Renal cortical epithelial cell (primary cell): Measurements from ENCODE around the gene PGC. TPM values are rescaled to one million over a fixed set of nuclear protein-coding genes. Genes with fewer than 3 reads are reported as not detected.
A peak's percentile ranks its signal among the peaks of the same experiment; 100 is the strongest.

Source experiments
- DNase-seq: peaks from one replicate; pipeline ENCODE4 v3.0.0-alpha.2; 2011; ENCODE audit warnings: low read depth
- total RNA-seq: library from RNA; depleted of rRNA; stranded (reverse); fragments of >200 nt; gene quantifications from 2 replicates; pipeline ENCODE4 v1.2.3, GENCODE V29; 2014

PGC gene
- total RNA-seq, 1 donor from 2014 or later: not detected

DNA sequence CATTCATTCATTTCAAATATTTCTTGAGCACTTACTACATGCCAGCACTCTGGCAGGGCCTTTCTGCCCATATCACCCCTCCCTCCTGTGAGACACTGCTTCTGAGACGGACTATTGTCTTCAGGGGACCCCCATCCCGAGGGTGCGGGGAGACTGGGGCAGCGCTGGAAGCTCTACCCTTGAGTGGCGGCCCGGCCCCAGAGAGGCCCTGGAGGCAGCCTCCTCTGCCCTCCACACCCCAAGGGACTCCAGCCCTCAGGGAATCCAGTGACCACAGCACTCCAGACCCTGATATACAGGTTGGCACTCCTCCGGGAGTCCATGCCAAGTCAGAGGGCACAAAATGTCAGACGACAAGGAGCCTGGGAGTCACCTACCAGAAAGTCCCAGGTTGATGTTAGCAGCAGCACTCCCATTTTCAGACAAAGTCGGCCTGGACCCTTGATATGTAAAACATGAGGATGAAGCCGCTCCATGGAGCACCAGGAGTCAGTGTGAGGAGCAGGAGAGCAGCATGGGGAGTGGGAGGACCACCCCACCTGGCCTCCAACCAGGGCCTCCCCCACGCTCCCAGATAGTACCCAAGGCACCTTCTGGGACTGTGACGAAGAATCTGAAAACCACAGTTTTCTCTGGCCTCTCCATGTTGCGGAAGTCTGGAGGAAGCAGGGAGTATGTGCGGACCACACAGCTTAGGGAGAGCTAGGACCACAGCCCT lies 32.5 kb downstream of the PGC start:
- no peak for DNase-seq

DNA sequence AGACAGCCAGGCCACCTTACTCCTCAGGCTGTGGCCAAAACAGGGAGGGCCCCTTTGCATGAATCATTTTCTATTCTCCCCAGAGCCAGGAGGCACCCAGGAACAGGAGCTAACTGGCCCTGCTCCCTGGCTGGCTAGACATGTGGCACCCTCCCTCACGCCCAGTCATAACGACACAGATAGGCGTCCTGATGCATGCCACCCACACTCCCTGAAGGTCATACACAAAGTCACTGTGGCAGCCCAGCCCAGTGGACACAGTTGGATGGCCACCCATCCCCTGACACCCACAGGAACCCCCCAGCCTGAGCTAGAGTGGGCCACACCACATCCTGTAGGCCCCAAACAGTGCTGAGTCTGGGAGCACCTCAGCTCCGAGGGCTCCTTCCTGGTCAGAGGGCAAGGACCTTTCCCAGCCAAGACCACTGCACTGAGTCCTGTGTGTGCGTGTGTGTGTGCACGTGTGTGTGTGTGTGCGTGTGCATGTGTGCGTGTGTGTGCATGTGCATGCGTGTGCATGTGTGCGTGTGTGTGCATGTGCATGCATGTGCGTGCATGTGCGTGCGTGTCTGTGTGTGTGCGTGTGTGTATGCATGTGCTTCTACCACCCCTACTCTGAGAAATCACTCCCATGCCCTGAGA lies 33.4 kb downstream of the PGC start:
- peak; percentile 67 for DNase-seq

DNA sequence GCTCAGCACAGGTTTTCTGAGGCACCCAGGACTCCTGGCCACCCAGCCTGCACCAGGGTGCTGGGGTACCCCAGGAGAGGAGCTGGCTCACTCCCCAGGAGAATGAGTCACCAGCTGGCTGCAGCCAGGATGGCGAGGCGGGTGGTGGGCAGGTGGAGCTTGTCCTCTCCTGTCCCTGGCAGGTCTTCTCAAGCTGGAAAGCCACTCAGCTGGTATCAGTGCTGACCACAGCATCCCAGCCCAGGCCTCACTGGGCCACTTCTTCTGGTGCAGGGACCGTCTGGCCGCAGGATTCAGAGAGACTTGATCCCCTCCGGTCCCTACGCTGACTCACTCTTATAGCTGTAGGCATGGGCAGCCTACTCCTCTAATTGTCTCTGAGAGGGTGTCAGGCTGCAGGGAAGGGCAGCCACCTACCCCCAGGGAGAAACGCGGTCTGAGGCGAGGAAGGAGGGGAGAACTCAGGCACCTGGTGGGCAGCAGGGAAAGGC lies 34.0 kb downstream of the PGC start:
- DNase-seq: peak; percentile 77

DNA sequence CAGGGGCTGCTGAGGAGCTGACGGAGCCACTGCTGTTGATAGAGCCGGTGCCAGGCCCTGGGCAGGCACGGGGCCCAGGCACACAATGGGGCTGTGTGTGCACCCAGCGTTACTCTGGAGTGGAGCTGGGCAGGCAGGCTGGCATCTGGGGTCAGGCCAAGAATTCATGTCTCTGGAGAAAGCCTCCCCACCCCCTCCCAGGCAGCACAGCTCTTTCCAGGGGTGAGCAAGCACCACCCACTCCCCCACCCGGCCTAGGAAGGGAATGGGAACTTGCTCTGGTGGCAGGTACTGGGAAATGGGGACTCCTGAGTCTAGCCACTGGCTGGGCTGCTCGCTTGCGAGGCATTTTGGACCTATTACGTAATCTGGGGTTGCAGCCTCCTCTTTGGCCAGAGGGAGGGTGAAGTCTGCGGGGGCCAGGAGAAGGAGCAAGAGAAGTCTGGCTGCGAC lies 34.5 kb downstream of the PGC start:
- peak; percentile 84 for DNase-seq

- no peak for DNase-seq
Observed at GRCh38 chr6:41711323-41712038, 35.7 kb downstream of the PGC start.

DNA sequence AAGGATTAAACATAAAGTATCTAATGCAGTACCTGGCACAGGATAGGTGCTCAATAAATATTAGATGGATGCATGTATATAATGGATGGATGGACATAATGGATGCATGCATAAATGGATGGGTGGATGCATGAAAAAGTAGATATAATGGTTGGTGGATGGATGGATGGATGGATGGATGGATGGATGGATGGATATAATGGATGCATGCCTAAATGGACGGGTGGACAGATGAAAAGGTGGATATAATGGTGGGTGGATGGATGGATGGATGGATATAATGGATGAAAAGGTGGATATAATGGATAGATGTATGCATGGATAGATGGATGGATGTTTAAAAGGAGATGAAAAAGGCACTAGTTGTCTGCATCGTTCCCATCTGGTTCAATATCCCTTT lies 37.8 kb downstream of the PGC start:
- DNase-seq: no peak

DNA sequence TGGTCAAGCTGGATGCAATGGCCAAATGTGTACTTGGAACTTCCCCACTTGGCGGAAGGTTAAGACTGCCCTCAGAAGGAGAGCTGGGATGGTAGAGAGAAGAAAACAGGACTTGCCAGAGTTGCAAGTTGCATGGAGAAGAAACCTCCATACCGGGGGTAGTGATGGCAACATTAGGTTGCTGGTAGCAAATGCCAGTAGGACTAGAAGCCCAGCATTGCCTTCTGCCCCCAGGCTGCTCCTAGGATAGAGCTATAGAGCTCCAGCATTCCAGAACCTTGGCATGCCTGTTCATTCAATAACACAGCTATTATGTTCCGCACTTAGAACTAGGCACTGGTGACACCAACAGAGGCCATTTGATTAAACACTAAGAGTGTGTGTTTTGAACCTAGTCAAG lies 38.3 kb downstream of the PGC start:
- no peak for DNase-seq

DNA sequence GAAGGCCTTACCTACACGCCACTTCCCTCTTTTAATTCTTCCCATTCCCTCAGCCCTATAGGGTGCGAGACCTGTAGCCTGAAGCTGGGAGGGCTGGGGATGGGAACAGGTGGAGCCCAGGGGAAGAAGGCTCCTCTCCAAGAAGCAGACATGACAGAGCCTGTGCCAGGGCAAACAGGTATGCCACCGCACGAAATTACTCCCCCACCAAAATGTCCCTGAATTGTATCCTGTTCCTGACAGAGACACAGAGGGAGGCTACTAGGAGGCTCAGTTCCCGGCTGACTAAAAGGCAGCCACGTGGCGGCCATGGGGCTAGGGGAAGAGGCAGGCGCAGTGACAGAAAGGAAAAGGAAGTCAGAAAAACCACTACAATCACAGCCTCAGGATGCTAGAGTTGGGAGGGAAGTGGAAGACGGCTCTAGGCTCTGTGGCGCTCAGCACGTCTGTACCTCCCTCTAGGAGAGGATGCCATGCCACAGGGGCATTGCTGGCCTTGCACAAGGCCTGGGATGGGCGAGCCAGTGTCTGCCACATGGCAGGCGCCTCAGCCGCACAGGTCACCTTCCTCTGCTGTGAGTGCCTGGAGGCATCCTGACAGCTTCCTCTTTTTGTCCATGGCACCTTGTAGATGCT lies 39.5 kb downstream of the PGC start:
- DNase-seq: no peak

DNA sequence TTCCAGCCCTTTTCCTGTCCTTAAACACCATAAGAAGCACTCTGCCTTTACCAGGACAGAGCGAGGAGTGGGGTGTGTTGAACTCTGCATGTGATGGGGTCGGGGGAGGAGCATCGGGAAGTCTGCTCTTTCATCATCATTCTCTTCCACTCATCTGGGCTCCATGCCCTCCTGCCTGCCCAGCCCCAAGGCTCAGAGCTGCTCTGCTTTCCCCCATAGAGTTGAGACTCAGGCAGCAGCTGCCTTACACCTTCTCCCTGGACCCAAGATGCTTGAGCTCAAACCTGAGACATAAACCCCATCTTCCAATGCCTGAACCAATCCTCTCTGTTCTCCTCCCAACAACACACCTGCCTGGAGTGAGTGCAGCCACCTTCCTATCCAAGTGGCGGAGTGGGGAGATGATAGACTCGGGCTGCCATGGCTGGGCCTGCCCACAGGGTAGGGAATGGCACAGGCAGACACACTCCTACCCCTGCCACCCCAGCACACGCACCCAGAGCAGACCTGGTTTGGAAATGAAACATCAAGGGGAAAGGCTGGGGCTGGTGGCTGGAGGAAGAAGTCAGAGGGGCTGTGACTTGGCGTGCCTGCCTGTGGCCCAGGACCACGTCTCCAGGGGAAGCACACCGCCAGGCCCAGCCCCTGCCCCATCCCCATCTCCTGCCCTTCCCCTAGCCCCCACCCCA lies 40.2 kb downstream of the PGC start:
- DNase-seq: peak; percentile 54

- DNase-seq: peak; percentile 71
Observed at GRCh38 chr6:41705996-41706835, 41.0 kb downstream of the PGC start.

DNA sequence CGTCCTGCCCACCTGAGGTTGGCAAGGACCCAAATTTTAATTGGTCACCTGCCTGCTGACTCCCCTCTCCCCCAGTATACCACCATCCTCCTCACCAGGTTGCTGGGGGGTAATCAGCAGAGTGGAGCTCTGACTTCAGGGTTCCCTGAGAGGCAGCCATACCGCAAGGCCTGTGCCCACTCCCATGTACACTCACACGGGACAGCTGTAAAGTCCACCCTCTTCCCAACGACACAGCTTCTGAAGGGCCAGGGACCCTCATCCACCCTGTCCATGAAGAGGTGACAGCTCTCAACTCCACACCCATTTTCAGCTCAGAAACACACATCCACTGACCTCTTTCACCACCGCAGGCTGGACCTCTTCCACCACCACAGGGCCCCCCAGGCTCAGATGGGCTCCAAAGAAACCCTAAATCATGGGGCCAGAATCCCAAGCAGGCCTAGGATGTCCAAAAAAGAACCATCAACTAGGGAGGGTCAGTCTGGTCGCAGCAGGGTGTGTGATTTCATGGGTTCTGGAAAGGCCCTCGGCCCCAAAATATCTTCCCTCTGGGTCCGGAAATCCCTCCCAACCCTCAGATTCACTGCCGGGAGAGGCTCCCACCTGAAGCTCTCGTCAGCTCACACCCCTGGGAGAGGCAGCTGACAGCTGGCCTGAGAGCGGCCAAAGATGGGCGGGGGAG lies 41.7 kb downstream of the PGC start:
- no peak for DNase-seq

DNA sequence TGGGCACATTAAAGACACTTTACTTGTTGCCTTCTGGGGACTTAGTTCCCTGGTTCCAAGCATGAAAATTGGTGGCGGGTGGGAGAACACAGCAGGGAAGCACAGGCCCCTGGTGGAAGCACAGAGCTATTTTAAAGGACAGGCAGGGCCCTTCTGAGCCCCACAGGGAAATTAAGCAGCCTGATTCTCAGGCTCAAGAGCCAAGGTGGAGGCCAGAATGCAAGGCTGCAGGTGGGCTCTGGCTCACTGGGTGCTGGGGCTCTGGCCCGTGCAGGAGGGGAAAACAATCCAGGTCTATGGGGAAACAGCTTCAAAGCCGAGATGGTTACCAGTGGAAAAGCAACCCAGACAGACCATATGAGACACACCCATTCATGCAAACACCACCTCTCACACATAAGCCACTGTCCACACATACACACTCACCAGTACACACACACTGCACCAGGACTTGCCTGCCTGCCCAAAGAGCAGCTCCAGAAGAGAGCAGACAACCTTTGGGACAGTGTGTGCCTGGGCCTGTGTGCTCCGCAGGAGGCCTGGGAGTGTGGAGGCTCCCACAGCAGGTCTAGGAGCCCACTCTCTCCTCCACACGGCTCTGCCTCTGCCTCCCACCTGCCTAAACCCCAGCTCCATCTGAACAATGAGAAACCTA lies 42.4 kb downstream of the PGC start:
- no peak for DNase-seq

- no peak for DNase-seq
Observed at GRCh38 chr6:41704028-41704427, 43.2 kb downstream of the PGC start.

GRCh38 chr6:41702771-41703494 lies 44.3 kb downstream of the PGC start:
- no peak for DNase-seq

- no peak for DNase-seq
Observed at GRCh38 chr6:41702089-41702745, 45.0 kb downstream of the PGC start.

- DNase-seq: no peak
Observed at GRCh38 chr6:41700463-41701347, 46.5 kb downstream of the PGC start.

DNA sequence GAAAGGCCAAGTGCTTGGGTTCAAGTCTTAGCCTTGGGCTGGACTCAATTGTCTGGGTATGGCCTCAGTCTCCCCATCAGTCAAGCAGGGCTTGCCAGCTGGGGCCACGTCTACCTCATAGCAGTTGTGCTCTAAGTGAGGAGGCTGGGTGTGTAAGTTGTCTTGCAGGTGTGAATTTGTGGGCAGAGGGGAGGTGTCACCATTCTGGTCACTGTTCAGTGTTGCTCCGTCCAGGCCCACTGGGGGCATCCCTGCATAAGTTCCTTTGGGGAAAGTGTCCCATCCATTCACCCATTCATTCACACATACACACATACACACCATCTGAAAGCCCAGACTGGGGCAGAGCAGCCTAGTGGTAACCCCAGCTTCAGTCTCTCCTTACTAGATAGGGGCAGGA lies 48.1 kb downstream of the PGC start:
- no peak for DNase-seq
